GM18517 (cell line): ENCODE results near the gene PSME3IP1.

Experiments
- ATAC-seq: cut with Tn5 transposase; IDR thresholded peaks from one replicate; pipeline ENCODE4 v1.9.1; 2021; ENCODE audit warnings: mild to moderate bottlenecking, moderate library complexity; ENCODE audit not compliant: unreplicated experiment

The PSME3IP1 gene

GRCh38 chr16:57104706-57105105 is 81.1 kb downstream of the PSME3IP1 start:
- ATAC-seq, result no peak

DNA sequence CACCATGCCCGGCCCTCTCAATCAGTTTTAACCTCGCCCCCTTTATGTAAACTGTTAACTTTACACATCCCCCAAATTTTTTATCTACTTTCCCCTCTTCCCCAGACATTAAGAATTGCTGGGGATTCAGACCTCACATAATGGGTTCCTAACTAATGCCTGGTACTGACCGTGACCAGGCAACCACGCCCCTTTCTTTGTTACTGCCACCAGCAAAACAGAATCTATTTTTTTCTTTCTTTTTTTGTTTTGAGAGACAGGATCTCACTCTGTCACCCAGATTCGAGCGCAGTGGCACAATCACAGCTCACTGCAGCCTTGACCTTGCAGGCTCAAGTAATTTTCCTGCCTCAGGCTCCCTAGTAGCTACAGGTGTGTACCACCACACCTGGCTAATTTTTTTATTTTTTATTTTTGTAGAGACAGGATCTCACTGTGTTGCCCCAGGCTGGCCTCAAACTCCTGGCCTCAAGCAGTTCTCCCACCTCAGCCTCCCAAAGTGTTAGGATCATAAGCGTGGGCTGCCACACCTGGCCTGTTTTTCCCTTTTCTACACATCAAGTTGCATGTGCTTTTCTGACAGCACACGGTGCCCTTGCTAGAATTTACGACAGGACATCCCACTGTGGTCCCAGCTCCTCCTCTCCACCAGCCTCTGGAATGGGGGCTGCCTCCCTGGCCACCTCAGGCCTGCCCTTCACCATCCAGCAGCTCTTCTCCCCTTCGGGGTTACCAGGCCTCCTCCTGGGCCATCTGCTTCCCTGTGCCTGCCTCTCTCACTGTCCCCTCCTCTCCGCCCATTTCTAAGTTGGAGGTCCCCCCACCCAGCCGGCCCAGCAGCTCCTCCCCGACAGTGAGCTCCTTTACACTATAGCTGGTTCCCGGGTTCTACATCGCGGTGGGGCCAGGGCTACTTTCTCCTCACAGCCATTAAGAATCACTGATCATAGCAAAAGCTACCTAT is 82.7 kb downstream of the PSME3IP1 start:
- no peak for ATAC-seq
